H1 (cell line): ENCODE data around the gene ARHGAP27.

ENCODE experiments used
- GTF2F1 ChIP-seq: IDR thresholded peaks from 2 replicates; pipeline ENCODE4 v1.6.1; 2012; ENCODE audit warnings: low read depth, low read length, improper control_type of control experiment, borderline replicate concordance
- HDAC2 ChIP-seq, 2 experiments: fragments of 300-600 bp in 1 of 2; sonication (generic) in 1 of 2; IDR thresholded peaks; 2 replicates each; pipeline ENCODE4 v1.6.1; 2011 to 2012; ENCODE audit warnings: low read depth in 2 of 2, low read length in 2 of 2, mild to moderate bottlenecking in 2 of 2, moderate library complexity in 2 of 2, borderline replicate concordance in 1 of 2, inconsistent platforms in 1 of 2
- POLR2AphosphoS5 ChIP-seq: IDR thresholded peaks from 2 replicates; pipeline ENCODE4 v1.6.1; 2011; ENCODE audit warnings: low read depth, low read length
- RFX5 ChIP-seq: IDR thresholded peaks from 2 replicates; pipeline ENCODE4 v1.6.1; 2011; ENCODE audit warnings: low read depth, low read length, improper control_type of control experiment, borderline replicate concordance
- SIN3A ChIP-seq, 2 experiments: IDR thresholded peaks in 1 of 2; conservative IDR thresholded peaks in 1 of 2; 2 replicates each; pipeline ENCODE4 v1.6.1; 2011 to 2012; ENCODE audit warnings: low read length in 2 of 2, improper control_type of control experiment in 1 of 2, low read depth in 1 of 2, mild to moderate bottlenecking in 1 of 2
- TAF1 ChIP-seq: IDR thresholded peaks from 2 replicates; pipeline ENCODE4 v1.6.1; 2011; ENCODE audit warnings: mild to moderate bottlenecking, low read depth, low read length
- TF ChIP-seq, protein P1 (sequence below), 3 experiments: IDR thresholded peaks; 1 replicate in 2 of 3; 2 replicates in 1 of 3; pipeline versions ENCODE4 v1.5.1 to v1.6.1; 2011; ENCODE audit warnings: low read length in 3 of 3, mild to moderate bottlenecking in 3 of 3, inconsistent platforms in 2 of 3, low read depth in 1 of 3, moderate library complexity in 1 of 3; ENCODE audit not compliant: insufficient read depth in 1 of 3; ENCODE audit errors: control extremely low read depth in 1 of 3

DNA sequence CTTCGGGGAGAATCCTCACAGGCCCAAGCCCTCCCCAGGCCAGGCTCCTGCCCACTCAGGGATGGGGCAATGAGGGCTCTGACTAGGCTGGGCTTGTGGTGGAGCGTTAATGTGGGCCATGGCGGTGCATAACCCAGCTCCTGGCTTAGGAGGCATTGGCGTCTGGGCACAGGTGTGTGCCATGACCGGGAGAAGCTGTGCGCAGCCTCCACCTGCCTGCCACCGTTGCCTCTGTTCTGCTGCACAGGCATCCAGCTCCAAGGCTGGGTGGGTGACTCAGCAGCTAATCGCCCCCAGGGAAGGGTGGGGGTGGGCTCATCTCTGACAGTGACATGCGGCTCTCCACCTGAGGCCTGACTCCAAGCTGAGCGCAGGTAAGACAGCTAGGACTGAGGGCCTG is 3.5 kb upstream of the ARHGAP27 start:
- TF ChIP-seq HDAC2 (IDR thresholded peaks at IDR 0.05; ENCODE audit: borderline replicate concordance in 1 of 2, low read depth in 2 of 2, low read length in 2 of 2), result no peak
- TF ChIP-seq RFX5, result no peak
- no peak for TF ChIP-seq POLR2AphosphoS5
- TF ChIP-seq, protein P1, sequence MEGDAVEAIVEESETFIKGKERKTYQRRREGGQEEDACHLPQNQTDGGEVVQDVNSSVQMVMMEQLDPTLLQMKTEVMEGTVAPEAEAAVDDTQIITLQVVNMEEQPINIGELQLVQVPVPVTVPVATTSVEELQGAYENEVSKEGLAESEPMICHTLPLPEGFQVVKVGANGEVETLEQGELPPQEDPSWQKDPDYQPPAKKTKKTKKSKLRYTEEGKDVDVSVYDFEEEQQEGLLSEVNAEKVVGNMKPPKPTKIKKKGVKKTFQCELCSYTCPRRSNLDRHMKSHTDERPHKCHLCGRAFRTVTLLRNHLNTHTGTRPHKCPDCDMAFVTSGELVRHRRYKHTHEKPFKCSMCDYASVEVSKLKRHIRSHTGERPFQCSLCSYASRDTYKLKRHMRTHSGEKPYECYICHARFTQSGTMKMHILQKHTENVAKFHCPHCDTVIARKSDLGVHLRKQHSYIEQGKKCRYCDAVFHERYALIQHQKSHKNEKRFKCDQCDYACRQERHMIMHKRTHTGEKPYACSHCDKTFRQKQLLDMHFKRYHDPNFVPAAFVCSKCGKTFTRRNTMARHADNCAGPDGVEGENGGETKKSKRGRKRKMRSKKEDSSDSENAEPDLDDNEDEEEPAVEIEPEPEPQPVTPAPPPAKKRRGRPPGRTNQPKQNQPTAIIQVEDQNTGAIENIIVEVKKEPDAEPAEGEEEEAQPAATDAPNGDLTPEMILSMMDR (IDR thresholded peaks at IDR 0.05; ENCODE audit: control extremely low read depth in 1 of 3, insufficient read depth in 1 of 3, low read depth in 1 of 3, low read length in 3 of 3), result no peak
- TF ChIP-seq GTF2F1, result no peak
- no peak for TF ChIP-seq TAF1
- TF ChIP-seq SIN3A (conservative IDR thresholded peaks at IDR 0.05 in 1 of 2, IDR thresholded peaks at IDR 0.05 in 1 of 2; ENCODE audit: low read depth in 1 of 2, low read length in 2 of 2), result no peak
